ENCODE results near the gene PPP2R5C.
"Not testable (repeated sequence)": the region's sequence is repeated elsewhere in the genome, so short reads cannot be mapped to it uniquely, and the experiment has no call there.

Gene PPP2R5C

GRCh38 chr14:101784631-101785030 is 23.1 kb downstream of the PPP2R5C start:
- DNase-seq, result no peak

GRCh38 chr14:101788016-101788635 is 26.6 kb downstream of the PPP2R5C start:
- DNase-seq, result no peak

- DNase-seq, result no peak
Observed at GRCh38 chr14:101789222-101789621, 27.7 kb downstream of the PPP2R5C start.

GRCh38 chr14:101790232-101790631 is 28.7 kb downstream of the PPP2R5C start:
- no peak for DNase-seq

GRCh38 chr14:101791919-101792572 is 30.5 kb downstream of the PPP2R5C start:
- peak; percentile 65 for DNase-seq

- no peak for DNase-seq
Observed at GRCh38 chr14:101796016-101796415, 34.5 kb downstream of the PPP2R5C start.

GRCh38 chr14:101796479-101796878 is 35.0 kb downstream of the PPP2R5C start:
- DNase-seq, result no peak

GRCh38 chr14:101797856-101798255 is 36.3 kb downstream of the PPP2R5C start:
- DNase-seq, result no peak

- DNase-seq, result not testable (repeated sequence)
Observed at GRCh38 chr14:101804373-101804772, 42.9 kb downstream of the PPP2R5C start.

- DNase-seq, result not testable (repeated sequence)
Observed at GRCh38 chr14:101806252-101806651, 44.7 kb downstream of the PPP2R5C start.

- no peak for DNase-seq
Observed at GRCh38 chr14:101808020-101808641, 46.6 kb downstream of the PPP2R5C start.

GRCh38 chr14:101808894-101809670 is 47.6 kb downstream of the PPP2R5C start:
- no peak for DNase-seq

GRCh38 chr14:101809671-101810514 is 48.4 kb downstream of the PPP2R5C start:
- peak; percentile 93 for DNase-seq

- DNase-seq, result peak; percentile 38
Observed at GRCh38 chr14:101810897-101811621, 49.5 kb downstream of the PPP2R5C start.

- DNase-seq, result peak; percentile 32
Observed at GRCh38 chr14:101812071-101812470, 50.6 kb downstream of the PPP2R5C start.

- DNase-seq, result no peak
Observed at GRCh38 chr14:101813171-101813759, 51.8 kb downstream of the PPP2R5C start.

- DNase-seq, result peak; percentile 33
Observed at GRCh38 chr14:101813833-101814232, 52.3 kb downstream of the PPP2R5C start.

- DNase-seq, result peak; percentile 40
Observed at GRCh38 chr14:101814934-101815333, 53.4 kb downstream of the PPP2R5C start.

GRCh38 chr14:101815994-101816393 is 54.5 kb downstream of the PPP2R5C start:
- no peak for DNase-seq

GRCh38 chr14:101817501-101818001 is 56.0 kb downstream of the PPP2R5C start:
- peak; percentile 48 for DNase-seq

Data from activated CD4-positive, alpha-beta T cell treated with anti-CD3 and anti-CD28 coated beads, Interleukin-2, Interleukin-6, amounts not matched to agents 100 ng/mL and 50 ng/mL, durations not matched to agents 16 hours and 8 hours (primary cell).